Neural progenitor cell (in vitro differentiated cells): ENCODE results near the gene RCAN1. TPM values are rescaled to one million over a fixed set of nuclear protein-coding genes. Genes with fewer than 3 reads are reported as not detected.

Experiments
- DNase-seq: peaks from one replicate; pipeline ENCODE4 v3.0.0-alpha.2; 2016; ENCODE audit warnings: low spot score
- H2AFZ ChIP-seq: fragments of 200-600 bp; sonication (generic); replicated peaks from 2 replicates; pipeline ENCODE4 v1.6.1; 2016; ENCODE audit warnings: antibody characterized with exemption
- H3F3A ChIP-seq: fragments of 200-600 bp; sonication (generic); 2 replicates; pipeline ENCODE4 v1.6.1; 2016; ENCODE audit warnings: antibody characterized with exemption, low read depth
- H3K27ac ChIP-seq: fragments of 200-600 bp; sonication (generic); 2 replicates; pipeline ENCODE4 v1.5.1; 2016; ENCODE audit warnings: mild to moderate bottlenecking
- H3K27me3 ChIP-seq: fragments of 200-600 bp; sonication (generic); 2 replicates; pipeline ENCODE4 v1.6.1; 2016; ENCODE audit warnings: mild to moderate bottlenecking, moderate library complexity
- H3K36me3 ChIP-seq: fragments of 200-600 bp; sonication (generic); 2 replicates; pipeline ENCODE4 v1.5.1; 2016
- H3K4me1 ChIP-seq: fragments of 200-600 bp; sonication (generic); 2 replicates; pipeline ENCODE4 v1.6.1; 2016; ENCODE audit warnings: mixed run types
- H3K4me2 ChIP-seq: fragments of 200-600 bp; sonication (generic); 2 replicates; pipeline ENCODE4 v1.6.1; 2016
- H3K4me3 ChIP-seq: fragments of 200-600 bp; sonication (generic); 2 replicates; pipeline ENCODE4 v1.5.1; 2016
- H3K79me2 ChIP-seq: fragments of 200-600 bp; sonication (generic); 2 replicates; pipeline ENCODE4 v1.6.1; 2016; ENCODE audit warnings: low read depth
- H3K9ac ChIP-seq: fragments of 200-600 bp; sonication (generic); 2 replicates; pipeline ENCODE4 v1.6.1; 2016
- H3K9me3 ChIP-seq: fragments of 200-600 bp; sonication (generic); 2 replicates; pipeline ENCODE4 v1.5.1; 2016; ENCODE audit warnings: low read depth
- H4K20me1 ChIP-seq: fragments of 200-600 bp; sonication (generic); 2 replicates; pipeline ENCODE4 v1.6.1; 2016; ENCODE audit warnings: low read depth
- H3K27ac Mint-ChIP-seq: 3 replicates; pipeline ENCODE4 v1.8.0; 2021; ENCODE audit warnings: mixed read lengths
- H3K27me3 Mint-ChIP-seq: 2 replicates; pipeline ENCODE4 v1.8.0; 2022; ENCODE audit warnings: low read depth, mild to moderate bottlenecking, inconsistent platforms, moderate library complexity, mixed read lengths; ENCODE audit not compliant: insufficient read depth
- H3K36me3 Mint-ChIP-seq: 3 replicates; pipeline ENCODE4 v1.8.0; 2021; ENCODE audit warnings: mixed read lengths
- H3K4me1 Mint-ChIP-seq: 3 replicates; pipeline ENCODE4 v1.8.0; 2021; ENCODE audit warnings: mixed read lengths
- H3K4me3 Mint-ChIP-seq: 3 replicates; pipeline ENCODE4 v1.8.0; 2021; ENCODE audit warnings: mild to moderate bottlenecking, moderate library complexity, mixed read lengths
- H3K9me3 Mint-ChIP-seq: 3 replicates; pipeline ENCODE4 v1.8.0; 2020; ENCODE audit warnings: mixed read lengths
- CTCF ChIP-seq: fragments of 200-600 bp; sonication (generic); IDR thresholded peaks from 2 replicates; pipeline ENCODE4 v1.5.1; 2017; ENCODE audit warnings: antibody characterized with exemption, mild to moderate bottlenecking
- EZH2 ChIP-seq: fragments of 200-600 bp; sonication (generic); IDR thresholded peaks from 2 replicates; pipeline ENCODE4 v1.6.1; 2017; ENCODE audit warnings: antibody characterized with exemption, mild to moderate bottlenecking, moderate library complexity
- EZH2phosphoT487 ChIP-seq: fragments of 200-600 bp; sonication (generic); IDR thresholded peaks from 2 replicates; pipeline ENCODE4 v1.6.1; 2017; ENCODE audit warnings: antibody characterized with exemption
- total RNA-seq: library from RNA; depleted of rRNA; stranded (reverse); fragments of >200 nt; gene quantifications from 2 replicates; pipeline ENCODE4 v1.2.3, GENCODE V29; 2015; ENCODE audit warnings: low replicate concordance

RCAN1 gene
- total RNA-seq, 1 donor from 2014 or later = 6.9 TPM

GRCh38 chr21:34519694-34520093 is 95.2 kb downstream of the RCAN1 start:
- Mint-ChIP-seq H3K9me3 (peaks cover 3% of the 10 kb centered on the region), H3K4me1 (peaks cover 23% of the 10 kb centered on the region), H3K27ac (no peak overlapping the region), H3K36me3 (peaks cover 6% of the 10 kb centered on the region), H3K27me3 (no peaks in the 10 kb centered on the region), H3K4me3 (no peak overlapping the region)
- Histone ChIP-seq H3K4me2 (no peak overlapping the region), H3K27ac (no peak overlapping the region), H3K79me2 (no peaks in the 10 kb centered on the region), H3K4me1 (peaks cover 14% of the 10 kb centered on the region), H2AFZ (no peak overlapping the region), H3K27me3 (peaks cover 3% of the 10 kb centered on the region), H3K9ac (no peak overlapping the region), H4K20me1 (no peaks in the 10 kb centered on the region), H3K36me3 (no peaks in the 10 kb centered on the region), H3K9me3 (no peaks in the 10 kb centered on the region), H3F3A (no peaks in the 10 kb centered on the region), H3K4me3 (no peak overlapping the region)
- TF ChIP-seq CTCF (no peak), EZH2 (no peak), EZH2phosphoT487 (no peak)
- DNase-seq = no peak

- H3K4me1 Mint-ChIP-seq = peaks cover 17% of the 10 kb centered on the region
Observed at GRCh38 chr21:34519016-34519415, 95.9 kb downstream of the RCAN1 start.

GRCh38 chr21:34518301-34518700 is 96.6 kb downstream of the RCAN1 start:
- H3K4me2 ChIP-seq = no peak overlapping the region
- Mint-ChIP-seq H3K4me1 (peaks cover 17% of the 10 kb centered on the region), H3K4me3 (no peak overlapping the region), H3K36me3 (peaks cover 6% of the 10 kb centered on the region), H3K27me3 (no peaks in the 10 kb centered on the region), H3K9me3 (peaks cover 3% of the 10 kb centered on the region), H3K27ac (no peak overlapping the region)
- no peak overlapping the region for H2AFZ ChIP-seq
- H3K9ac ChIP-seq = no peak overlapping the region
- H3F3A ChIP-seq = no peaks in the 10 kb centered on the region
- no peaks in the 10 kb centered on the region for H3K27me3 ChIP-seq
- no peaks in the 10 kb centered on the region for H3K79me2 ChIP-seq
- no peak overlapping the region for H3K4me3 ChIP-seq
- H3K9me3 ChIP-seq = no peaks in the 10 kb centered on the region
- no peak for TF ChIP-seq EZH2
- TF ChIP-seq EZH2phosphoT487 = no peak
- TF ChIP-seq CTCF = no peak
- no peak for DNase-seq
- no peaks in the 10 kb centered on the region for H3K36me3 ChIP-seq
- H4K20me1 ChIP-seq = no peaks in the 10 kb centered on the region
- no peak overlapping the region for H3K27ac ChIP-seq
- peaks cover 18% of the 10 kb centered on the region for H3K4me1 ChIP-seq

More at GRCh38 chr21:34519016-34519415, 95.9 kb downstream of the RCAN1 start:
- peaks cover 3% of the 10 kb centered on the region for H3K9me3 Mint-ChIP-seq
- H3K27ac ChIP-seq = no peak overlapping the region
- H3K4me2 ChIP-seq = no peak overlapping the region
- H3K4me3 Mint-ChIP-seq = no peak overlapping the region
- H3K4me3 ChIP-seq = no peak overlapping the region
- H3K79me2 ChIP-seq = no peaks in the 10 kb centered on the region
- peaks cover 6% of the 10 kb centered on the region for H3K36me3 Mint-ChIP-seq
- H2AFZ ChIP-seq = no peak overlapping the region
- H3K9ac ChIP-seq = no peak overlapping the region
- no peaks in the 10 kb centered on the region for H3K9me3 ChIP-seq
- no peaks in the 10 kb centered on the region for H3K36me3 ChIP-seq
- DNase-seq = no peak
- H3K27me3 ChIP-seq = no peaks in the 10 kb centered on the region
- H3K4me1 ChIP-seq = peaks cover 12% of the 10 kb centered on the region
- H3K27me3 Mint-ChIP-seq = no peaks in the 10 kb centered on the region
- H3K27ac Mint-ChIP-seq = no peak overlapping the region
- H4K20me1 ChIP-seq = no peaks in the 10 kb centered on the region
- TF ChIP-seq CTCF = no peak
- TF ChIP-seq EZH2 = no peak
- no peak for TF ChIP-seq EZH2phosphoT487
- no peaks in the 10 kb centered on the region for H3F3A ChIP-seq
